Hindlimb muscle (tissue), 1 donor: ENCODE data around the gene DDX31. TPM values are rescaled to one million over a fixed set of nuclear protein-coding genes. Genes with fewer than 3 reads are reported as not detected.

ENCODE experiments used
- DNase-seq: peaks from one replicate; pipeline ENCODE4 v3.0.0-alpha.2; 2013
- polyA plus RNA-seq: library from polyadenylated mRNA; unstranded; fragments of 120-200 nt; gene quantifications from one replicate; pipeline ENCODE4 v1.2.1, GENCODE V29; 2013; ENCODE audit not compliant: insufficient read length

DDX31 gene
- polyA plus RNA-seq, 1 donor: 7.7 TPM

DNA sequence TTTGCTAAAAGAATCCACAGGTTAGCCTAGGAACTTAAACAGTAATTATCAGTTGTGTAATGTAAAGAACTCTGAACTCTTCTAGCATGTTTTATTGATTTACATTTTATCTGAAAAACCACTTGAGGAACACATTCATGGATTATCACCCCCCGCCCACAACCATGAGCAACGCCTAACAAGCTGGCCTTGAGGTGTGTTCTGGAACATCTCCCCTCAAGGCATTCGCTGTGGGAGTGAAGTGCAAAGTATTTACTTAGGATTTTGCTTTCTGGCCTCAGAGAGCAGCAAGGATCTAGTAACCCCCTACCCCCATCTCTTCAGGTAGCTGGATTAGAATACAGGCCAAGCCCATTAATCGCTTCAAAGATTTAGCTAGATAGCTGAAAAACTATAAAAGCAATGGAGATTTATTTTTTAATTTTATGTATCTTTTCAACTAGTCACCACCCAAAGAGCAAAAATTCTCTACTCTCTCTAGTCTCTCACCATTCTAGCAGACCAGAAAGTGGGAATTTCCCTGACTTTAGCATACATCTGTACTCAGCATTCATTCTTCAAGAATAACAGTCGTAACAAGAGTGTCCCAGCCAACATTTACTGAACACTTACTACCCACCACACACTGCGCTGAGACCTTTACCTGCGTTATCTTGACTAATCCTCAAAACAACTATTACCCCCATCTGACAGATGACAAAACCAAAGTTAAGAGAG, 37.2 kb downstream of the DDX31 start:
- no peak for DNase-seq

DNA sequence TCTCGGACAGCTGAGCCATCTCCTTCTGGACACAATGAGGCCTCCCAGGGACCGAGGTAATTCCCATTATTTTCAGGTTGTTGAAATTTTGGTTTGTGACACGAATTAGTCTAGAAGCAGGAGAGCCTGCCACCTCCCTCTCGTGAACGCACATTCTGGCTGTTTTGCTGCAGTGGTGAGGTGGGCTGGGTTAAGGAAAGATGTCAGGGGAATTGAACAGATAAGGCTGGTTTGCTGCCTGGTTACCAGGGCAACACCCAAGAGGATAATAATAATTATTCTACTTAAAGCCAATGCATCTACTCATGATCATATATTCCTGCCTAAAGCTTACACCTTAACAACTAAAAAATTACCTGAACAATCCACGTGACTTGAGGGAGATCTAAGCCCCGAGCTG, 38.1 kb downstream of the DDX31 start:
- no peak for DNase-seq

DNA sequence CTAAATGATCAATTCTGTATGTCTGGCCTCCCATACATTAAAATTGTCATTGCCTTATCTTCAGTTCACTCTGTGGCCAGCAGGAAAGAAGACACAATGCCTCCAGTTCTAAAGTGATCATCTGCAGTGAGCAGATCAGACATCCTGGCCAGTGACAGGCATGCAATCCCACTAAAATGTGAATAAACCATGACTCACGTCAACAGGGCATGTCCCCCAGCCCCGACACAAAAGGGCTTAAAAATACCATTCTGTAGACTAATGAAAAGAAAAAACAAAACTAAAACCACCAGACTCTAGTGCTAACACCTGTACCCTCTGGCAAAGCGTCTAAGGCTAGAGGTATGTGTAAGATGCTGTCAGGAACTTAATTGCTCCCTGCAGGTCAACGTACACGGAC, 38.5 kb downstream of the DDX31 start:
- no peak for DNase-seq

DNA sequence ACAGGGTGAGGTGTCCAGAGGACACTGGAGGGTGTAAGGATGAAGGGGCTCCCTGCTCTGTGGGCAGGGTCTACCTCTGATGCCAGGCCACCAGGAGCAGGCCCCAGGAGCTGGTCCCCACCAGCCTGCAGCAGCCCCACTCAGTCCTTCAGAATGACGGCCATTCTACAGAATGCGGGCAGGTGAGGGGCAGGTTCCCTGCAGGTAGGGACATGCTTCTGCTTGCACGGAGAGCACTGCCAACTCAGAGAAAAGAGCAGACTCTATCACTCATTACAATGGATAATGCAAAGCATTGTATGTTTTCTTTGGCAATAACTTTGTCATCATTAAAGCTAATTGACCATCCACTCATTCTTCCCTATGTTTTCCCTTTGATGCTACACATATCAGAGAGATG, 39.0 kb downstream of the DDX31 start:
- DNase-seq: no peak

DNA sequence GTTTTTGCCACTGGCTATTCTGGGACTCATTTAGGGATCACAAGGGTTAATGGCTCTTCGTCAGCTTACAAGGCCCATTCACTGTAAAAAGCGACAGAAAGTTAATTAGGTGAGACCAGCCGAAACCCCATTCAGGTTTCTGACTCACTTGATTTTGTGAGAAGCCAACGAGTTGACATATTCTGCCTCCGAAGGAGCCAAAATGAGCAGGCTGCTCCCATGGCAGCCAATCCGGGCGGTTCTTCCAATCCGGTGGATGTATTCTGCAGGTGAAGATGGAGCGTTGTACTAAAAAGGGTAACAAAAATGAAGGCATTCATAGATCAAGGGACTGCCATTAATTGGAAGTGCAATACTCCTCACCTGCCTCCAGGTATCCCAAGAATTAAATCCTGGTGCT, 39.7 kb downstream of the DDX31 start:
- DNase-seq: no peak

DNA sequence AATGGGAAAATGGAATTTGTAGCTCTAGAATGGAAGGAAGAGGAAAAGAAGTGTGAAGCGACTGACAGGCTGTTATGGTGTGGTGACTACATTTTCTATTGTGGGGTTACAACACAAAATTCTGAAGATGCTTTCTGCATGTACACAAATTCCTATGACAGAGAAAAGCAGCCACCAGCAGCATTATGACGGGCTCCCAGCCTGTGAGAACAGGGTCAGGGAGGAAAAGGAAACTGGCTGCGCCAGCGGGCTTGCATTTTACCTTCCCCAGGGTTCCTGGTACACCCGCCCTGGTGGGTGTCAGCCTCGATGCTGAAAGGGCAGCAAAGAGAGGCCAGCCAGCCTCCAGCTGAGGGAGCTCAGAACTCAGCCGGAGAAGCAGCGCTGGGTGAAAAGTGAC, 41.0 kb downstream of the DDX31 start:
- no peak for DNase-seq

DNA sequence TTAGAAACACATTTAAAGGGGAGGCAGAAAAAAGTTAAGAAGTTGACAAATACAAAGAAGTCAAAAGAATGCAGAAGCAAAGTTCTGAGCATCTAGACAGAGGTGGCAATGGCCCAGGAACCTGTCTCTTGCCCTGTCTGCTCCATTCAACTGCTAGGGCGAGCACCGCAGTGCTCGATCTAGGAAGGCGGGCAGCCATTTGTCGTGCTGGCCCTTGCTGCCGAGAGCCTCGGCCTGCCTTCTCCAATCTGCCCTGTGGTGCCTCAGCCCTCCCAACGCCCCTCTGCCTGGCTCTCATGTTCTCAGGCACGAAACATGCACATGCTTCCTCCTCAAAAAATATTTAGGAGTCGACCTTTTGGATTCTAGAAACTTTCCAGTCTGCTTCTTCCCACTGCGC, 42.2 kb downstream of the DDX31 start:
- DNase-seq: no peak

DNA sequence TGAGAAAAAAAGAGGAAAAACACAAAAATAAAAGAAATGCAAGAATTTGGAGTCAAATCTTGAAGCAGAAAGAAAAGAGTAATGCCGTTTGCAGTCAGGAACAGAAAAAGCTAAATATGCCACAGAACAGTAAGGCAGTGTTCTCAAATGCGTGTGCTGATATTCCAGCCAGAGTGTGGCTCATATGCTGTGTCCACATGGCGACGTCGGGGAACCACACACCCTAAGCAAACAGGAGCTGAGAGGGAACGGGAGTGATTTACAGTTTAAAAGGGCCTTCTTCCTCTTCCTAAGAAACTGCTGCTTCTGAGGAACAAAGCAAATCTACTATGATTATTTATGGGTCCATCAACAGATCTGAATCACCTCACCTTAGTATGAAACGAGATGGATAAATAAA, 42.7 kb downstream of the DDX31 start:
- DNase-seq: no peak

DNA sequence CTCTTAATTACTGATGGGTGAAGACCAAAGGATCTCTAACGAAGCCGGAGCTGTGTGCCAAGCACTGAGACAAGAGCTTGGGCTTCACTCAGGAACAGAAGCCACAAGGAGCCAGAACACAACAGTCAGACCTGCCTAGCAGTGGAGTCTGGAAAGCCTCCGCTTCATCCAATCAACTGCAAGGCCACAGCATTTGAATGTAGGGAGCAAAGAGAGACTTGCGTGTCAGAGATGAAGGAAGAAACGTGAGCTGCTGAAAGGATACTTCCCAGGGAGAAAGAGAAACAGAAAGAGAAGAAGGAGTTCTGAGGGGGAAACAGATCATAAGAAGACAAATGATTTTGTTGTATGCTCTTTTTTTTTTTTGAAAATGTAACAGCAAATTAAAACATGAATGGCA, 43.5 kb downstream of the DDX31 start:
- no peak for DNase-seq

DNA sequence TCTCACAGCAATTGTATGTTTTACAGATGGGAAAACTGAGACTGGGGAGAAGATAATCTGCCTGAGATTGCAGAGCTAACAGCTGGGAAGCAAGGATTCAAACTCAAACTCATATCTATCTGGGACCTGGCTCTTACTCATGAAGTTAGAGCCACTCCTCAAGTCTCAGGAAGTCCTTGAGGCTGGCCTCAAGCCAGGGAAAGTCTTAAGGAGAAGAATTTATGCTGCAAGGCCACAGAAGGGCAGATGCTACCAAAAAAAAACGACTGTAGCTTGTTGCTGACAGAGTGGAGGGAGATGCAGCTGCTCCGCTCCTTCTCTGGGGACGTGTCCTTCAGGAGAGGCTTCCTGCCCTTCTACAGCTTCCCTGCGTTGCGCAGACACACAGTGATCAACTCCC, 47.6 kb downstream of the DDX31 start:
- DNase-seq: no peak

DNA sequence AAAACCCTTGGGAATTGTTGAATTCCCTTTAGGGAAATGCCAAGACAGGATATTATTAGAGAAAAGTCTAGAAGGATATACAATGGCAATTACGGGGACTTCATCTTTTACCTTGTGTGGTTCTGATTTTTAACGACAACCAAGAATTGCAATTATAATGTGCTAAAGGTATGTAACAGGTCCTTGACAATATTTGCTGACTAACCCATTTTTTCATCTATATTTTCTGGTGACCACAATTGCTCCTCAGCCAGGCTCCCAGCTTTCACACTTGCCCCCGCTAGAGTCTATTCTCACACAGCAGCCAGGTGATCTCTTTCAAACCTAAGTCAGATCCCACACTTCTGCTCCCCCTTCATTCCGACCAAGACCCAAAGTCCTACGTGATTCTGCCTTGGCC, 53.1 kb downstream of the DDX31 start:
- no peak for DNase-seq

DNA sequence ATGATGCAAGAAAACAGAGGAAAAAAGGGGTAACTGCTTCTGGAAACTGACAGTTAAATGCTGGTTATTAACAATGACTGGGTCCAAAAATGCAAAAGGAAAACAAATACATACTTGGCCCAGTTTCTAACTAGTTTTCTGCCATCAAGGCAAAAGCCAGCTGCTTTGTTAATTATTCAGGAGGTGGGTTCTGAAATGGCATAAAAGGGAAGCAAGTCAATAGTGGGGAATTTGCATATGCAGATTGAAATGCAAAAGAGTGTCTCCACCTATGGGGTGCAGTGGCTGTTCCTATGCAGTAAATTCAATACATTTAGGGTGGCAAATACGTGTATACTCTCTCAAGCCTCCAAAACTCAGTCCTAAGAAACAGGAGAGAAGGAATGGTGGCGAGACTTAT, 54.0 kb downstream of the DDX31 start:
- no peak for DNase-seq

DNA sequence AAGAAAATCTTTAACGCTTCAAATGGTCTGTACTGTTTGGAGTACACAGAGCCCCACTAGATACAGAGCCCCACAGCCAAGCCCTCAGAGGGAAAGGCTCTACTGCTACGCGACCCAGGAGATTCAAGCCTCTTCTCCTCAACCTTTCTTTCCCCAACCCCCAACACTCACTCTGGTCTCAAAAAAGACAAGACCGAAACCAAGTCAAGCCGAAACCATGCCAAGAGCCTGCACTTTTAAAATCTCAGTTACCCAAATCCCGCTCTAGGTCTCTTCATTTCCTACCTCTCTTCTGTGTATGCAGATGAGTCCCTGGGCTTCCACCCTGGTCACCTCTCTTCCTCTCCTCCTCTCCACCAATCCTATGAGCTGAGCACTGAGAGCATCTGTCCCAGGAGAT, 55.5 kb downstream of the DDX31 start:
- DNase-seq: no peak

DNA sequence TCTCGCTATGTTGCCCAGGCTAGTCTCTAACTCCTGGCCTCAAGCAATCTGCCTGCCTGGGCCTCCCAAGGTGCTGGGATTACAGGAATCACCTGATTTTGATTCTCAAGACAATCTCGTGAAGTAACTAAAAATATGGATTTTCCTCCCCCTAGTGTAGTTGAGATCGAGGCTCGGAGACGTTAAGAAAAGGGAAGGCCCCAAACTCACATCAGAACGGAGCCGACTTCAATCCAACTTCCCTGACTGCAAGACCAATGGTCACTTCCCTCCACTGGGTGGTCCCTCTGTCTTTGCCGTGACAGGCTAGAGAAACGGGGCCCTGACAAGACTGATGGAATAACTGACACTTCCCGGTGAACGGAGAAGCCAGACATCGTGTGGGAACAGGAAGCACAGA, 59.1 kb downstream of the DDX31 start:
- DNase-seq: no peak

DNA sequence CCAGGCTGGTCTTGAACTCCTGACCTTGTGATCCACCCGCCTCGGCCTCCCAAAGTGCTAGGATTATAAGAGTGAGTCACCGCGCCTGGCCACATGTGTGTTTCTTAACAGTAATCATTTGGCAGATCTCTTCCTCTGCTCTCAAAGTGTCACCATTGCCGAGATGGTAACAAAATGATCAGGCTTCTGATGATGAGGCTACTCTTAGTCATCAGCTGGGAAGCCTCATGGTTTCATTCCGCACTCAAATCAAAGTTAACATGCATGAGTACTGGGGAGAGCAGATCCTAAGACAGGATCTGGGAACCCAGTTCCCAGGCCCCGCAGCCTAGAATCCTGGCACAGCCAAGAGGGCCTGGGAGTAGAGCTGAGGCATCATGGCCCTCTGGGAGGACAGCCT, 60.0 kb downstream of the DDX31 start:
- no peak for DNase-seq

DNA sequence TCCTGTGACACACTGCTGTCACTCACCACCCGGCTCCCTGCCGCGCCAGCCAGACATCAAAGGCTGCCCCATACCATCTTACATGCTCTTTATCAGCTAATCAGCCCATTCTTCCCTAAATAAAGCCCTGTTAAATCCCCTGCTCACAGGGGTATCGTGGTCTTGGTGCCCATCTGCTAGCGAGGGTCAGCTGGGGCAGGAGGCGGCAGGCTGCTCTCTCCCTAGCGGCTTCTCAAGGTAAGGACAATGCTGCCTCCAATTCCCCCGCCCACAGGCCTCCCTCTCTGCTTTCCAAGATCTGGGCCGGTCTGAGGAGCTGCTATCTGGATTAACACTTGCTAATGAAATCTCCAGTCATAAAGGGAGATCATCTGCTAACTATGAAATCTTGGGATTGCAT, 60.6 kb downstream of the DDX31 start:
- no peak for DNase-seq

DNA sequence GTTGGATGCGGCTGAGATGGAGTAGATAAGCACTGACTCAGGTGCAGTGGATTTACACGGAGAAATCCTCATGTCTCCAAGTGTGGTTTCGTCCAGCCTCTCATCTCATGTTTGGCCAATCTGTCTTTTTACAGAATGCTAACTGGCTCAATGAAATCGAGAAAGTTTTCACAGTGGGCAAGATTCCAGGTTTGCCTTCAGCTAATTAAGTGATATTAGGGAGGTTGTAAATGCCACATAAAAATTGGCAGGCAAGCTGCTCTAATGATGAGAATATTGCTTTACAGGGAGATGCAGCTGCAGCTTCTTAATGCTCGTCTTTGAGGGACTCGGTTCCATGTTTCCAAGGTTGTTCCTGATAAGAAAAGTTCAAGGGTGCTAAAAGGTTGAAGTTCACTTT, 63.7 kb downstream of the DDX31 start:
- no peak for DNase-seq

DNA sequence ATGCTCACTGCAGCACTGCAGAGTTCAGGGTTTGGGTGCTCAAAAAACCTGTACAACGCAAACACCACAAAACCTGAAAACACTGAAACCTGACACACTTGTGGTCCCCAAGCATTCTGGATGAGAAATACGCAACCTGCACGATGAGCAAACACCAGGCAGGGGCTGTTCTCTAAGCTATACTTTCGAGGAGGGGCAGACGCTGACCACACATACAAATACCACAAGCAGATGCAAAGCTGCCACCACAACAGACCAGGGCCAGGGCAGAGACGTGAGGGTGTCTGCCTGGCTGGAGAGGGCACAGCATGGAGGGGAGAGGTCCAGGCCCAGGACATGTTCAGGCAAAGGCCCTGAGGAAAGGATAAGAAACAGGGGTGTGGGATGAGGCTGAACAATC, 64.4 kb downstream of the DDX31 start:
- DNase-seq: no peak

DNA sequence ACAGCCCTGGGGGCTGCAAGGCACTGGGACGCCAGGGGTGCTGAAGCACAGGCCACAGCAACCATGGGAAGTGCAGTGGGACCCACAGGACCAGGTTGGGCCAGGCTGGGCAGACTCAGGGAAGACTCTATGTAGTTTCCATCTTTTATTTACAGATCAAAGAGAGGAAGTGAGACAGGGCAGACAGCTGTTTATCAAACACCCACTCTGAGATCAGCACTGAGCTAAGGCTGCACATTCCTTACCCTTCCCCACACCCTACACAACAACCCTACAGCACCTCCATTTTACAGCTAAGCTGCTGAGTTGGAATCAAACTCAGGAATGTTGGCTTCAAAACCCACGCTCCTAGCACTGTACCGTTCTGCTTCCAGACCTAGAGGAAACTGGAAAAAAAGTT, 67.6 kb downstream of the DDX31 start:
- no peak for DNase-seq

DNA sequence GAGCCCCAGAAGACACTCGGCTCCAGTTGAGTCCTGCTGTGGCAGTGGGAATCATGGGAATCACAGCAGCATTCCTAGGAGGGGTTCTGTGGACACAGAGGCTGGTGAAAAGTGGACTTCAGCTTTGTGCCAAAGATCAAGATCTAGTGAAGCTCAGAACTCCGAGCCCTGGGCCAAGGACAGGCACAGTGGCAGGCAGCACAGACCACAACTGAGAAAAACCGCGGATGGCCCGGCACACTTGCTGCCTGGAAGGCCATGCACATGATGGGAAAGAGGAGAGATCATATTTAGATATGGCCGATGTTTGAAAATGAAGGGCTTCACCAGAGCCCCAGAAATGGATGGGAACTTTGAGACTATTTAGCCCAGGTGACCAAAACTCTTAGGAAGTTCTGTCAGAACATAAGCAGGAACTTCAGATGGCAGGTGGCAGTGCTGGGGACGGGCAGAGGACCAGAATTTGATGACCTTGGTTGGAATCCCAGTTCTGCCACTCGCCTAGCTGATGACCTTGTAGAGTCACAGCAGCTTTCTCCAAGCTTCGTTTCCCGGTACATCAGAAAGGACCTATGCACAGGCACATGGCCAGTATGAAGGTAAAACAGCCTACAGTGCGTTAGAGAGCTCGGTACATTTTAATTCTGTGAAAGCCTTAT, 69.3 kb downstream of the DDX31 start:
- no peak for DNase-seq

DNA sequence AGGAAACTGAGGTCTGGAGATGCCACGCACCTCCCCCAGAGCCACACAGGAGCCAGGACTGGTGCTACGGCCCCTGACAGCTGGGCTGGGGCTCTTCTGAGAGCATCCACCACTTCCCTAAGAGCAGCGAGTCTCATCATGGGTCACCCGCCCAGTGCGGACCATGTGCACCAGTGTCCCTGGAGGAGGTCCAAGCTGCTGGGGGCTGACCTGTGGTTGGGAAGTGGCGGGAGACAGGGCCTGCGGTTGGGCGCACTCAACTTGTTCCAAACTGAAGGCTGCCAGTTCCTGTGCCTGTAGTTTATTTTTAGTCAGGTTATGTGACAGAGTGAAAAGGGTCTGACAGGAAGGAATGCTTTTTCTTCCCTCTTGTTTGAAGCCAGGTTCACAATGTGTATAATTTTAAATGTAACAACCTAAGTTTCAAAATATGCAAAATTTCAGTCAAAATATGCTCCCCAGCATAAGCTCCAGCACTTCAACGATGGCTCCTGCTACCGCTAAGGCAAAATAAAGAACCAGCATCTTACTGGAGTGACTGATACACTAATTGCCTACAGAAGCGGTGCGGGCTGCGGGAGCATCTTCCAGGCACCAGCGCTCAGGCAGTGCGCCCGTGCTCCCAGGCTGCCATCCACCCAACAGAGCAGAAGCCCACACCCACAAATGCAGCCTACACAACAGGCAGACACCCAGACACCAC, 72.6 kb downstream of the DDX31 start:
- no peak for DNase-seq

DNA sequence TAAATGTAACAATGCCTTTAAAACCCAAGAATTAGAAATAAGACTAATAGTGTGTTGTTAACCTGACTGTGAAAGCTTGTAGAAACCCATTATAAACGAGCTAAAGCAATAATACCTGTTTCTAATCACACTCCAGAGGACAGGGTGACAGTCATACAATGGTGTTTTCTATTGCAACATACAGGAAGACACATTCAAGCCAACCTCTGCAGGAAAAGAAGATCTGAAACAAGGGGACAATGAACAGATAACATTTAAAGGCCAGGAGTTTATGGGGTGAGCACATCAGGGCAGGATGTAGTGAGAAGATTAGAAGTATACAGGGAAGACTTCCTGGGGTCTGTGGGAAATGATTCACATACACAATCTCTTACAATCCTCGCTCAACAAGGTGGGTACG, 73.6 kb downstream of the DDX31 start:
- no peak for DNase-seq

DNA sequence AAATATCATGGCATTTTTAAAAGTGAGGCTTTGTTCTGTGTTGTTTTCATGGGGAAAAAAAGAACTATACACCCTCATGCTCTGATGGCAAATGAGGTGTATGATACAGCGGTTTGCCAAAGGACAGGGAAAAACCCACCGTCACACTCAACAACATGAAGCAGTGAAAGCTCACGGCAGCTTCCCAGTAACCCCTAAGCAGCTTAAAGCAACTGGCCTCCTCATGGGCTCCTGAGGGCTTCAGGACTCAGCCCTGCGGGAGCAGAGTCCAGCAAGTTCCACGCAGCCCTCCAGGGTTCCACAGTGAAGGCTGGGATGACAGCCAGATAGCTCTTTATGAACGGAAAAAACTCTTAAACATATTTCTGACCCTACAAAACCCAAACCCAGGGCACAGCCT, 74.5 kb downstream of the DDX31 start:
- no peak for DNase-seq

DNA sequence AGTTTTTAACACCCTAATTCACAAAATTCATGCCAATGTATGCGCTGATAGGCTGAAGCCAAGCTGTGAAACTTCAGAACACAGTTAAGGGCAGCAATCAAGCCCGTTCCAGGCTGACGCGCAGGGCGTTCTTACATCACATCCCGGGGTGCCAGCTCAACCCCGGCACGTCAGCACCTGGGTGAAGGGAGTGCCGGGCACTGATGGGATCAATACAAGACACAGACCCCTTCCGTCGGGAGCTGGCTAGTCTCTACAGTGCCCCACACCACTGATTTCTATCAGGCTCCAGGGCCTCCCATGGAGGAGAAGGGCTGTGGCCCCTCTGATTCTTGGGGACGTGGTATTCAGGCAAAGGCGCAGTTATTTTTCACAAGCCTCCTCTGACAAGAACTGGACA, 75.4 kb downstream of the DDX31 start:
- DNase-seq: no peak
